Measurements from ENCODE around the gene C11orf54. TPM values are rescaled to one million over a fixed set of nuclear protein-coding genes. Genes with fewer than 3 reads are reported as not detected.
"Not testable (repeated sequence)": the region's sequence is repeated elsewhere in the genome, so short reads cannot be mapped to it uniquely, and the experiment has no call there.

The C11orf54 gene
- total RNA-seq, 1 donor from 2014 or later: 19.7 TPM

DNA sequence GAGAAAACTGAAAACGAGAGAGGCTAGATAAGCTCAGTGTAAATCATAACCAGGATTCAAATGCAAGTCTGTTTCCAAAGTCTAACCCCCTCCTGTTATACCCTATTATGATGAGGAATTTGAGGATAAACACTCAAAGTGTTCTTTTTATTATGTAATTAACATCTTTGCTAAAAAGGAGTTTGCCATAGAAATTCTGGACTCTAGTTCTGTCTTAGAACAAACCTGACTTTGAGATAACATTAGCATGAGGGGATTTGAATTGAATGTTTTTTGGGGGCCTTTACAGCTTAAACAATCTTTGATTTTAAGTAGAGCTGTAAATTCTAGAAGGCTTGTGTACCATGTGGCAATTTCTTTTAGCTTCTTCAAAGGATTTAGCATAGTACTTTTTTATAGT, 9.5 kb downstream of the C11orf54 start:
- Histone ChIP-seq H3K4me3 (ENCODE audit: low read depth, low read length) (no peak overlapping the region), H3K36me3 (ENCODE audit: control insufficient read depth, insufficient read depth, low read length) (peaks cover 1% of the 10 kb centered on the region), H3K27me3 (ENCODE audit: control insufficient read depth, insufficient read depth, low read length) (no peaks in the 10 kb centered on the region)
- DNase-seq (ENCODE audit: low read depth) (no peak), FAIRE-seq (no peak)
- TF ChIP-seq, protein P1, sequence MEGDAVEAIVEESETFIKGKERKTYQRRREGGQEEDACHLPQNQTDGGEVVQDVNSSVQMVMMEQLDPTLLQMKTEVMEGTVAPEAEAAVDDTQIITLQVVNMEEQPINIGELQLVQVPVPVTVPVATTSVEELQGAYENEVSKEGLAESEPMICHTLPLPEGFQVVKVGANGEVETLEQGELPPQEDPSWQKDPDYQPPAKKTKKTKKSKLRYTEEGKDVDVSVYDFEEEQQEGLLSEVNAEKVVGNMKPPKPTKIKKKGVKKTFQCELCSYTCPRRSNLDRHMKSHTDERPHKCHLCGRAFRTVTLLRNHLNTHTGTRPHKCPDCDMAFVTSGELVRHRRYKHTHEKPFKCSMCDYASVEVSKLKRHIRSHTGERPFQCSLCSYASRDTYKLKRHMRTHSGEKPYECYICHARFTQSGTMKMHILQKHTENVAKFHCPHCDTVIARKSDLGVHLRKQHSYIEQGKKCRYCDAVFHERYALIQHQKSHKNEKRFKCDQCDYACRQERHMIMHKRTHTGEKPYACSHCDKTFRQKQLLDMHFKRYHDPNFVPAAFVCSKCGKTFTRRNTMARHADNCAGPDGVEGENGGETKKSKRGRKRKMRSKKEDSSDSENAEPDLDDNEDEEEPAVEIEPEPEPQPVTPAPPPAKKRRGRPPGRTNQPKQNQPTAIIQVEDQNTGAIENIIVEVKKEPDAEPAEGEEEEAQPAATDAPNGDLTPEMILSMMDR (IDR thresholded peaks at IDR 0.05; ENCODE audit: insufficient read depth, low read length, severe bottlenecking): no peak

- Histone ChIP-seq H3K36me3 (ENCODE audit: control insufficient read depth, insufficient read depth, low read length) (peaks cover 6% of the 10 kb centered on the region), H3K4me3 (ENCODE audit: low read depth, low read length) (no peak overlapping the region), H3K27me3 (ENCODE audit: control insufficient read depth, insufficient read depth, low read length) (no peaks in the 10 kb centered on the region)
- TF ChIP-seq, protein P1 (IDR thresholded peaks at IDR 0.05; ENCODE audit: insufficient read depth, low read length, severe bottlenecking): no peak
- FAIRE-seq (no peak), DNase-seq (ENCODE audit: low read depth) (no peak)
Observed at GRCh38 chr11:93753241-93753640, 11.8 kb downstream of the C11orf54 start.

GRCh38 chr11:93756748-93757147, 15.3 kb downstream of the C11orf54 start:
- H3K36me3 ChIP-seq (ENCODE audit: control insufficient read depth, insufficient read depth, low read length): peaks cover 10% of the 10 kb centered on the region
- DNase-seq (ENCODE audit: low read depth) (no peak), FAIRE-seq (no peak)
- TF ChIP-seq, protein P1 (IDR thresholded peaks at IDR 0.05; ENCODE audit: insufficient read depth, low read length, severe bottlenecking): no peak
- H3K4me3 ChIP-seq (ENCODE audit: low read depth, low read length): no peak overlapping the region
- H3K27me3 ChIP-seq (ENCODE audit: control insufficient read depth, insufficient read depth, low read length): no peaks in the 10 kb centered on the region

DNA sequence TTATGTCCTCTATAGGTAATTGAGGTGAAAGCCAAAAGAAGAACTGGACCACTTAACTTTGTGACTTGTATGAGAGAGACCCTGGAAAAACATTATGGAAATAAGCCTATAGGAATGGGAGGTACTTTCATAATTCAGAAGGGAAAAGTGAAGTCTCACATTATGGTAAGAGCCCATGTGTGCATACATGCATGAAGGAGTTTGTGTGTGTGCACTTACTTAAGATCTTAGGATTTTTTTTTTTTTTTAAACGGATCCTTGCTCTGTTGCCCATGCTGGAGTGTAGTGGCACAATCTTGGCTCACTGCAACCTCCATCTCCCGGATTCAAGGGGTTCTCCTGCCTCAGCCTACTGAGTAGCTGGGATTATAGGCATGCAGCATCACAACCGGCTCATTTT, 15.8 kb downstream of the C11orf54 start:
- H3K4me3 ChIP-seq (ENCODE audit: low read depth, low read length): no peak overlapping the region
- FAIRE-seq (no peak), DNase-seq (ENCODE audit: low read depth) (no peak)
- peaks cover 10% of the 10 kb centered on the region for H3K36me3 ChIP-seq (ENCODE audit: control insufficient read depth, insufficient read depth, low read length)
- TF ChIP-seq, protein P1 (IDR thresholded peaks at IDR 0.05; ENCODE audit: insufficient read depth, low read length, severe bottlenecking): no peak
- no peaks in the 10 kb centered on the region for H3K27me3 ChIP-seq (ENCODE audit: control insufficient read depth, insufficient read depth, low read length)

- DNase-seq (ENCODE audit: low read depth) (no peak), FAIRE-seq (no peak)
- Histone ChIP-seq H3K27me3 (ENCODE audit: control insufficient read depth, insufficient read depth, low read length) (no peaks in the 10 kb centered on the region), H3K4me3 (ENCODE audit: low read depth, low read length) (no peak overlapping the region), H3K36me3 (ENCODE audit: control insufficient read depth, insufficient read depth, low read length) (peaks cover 10% of the 10 kb centered on the region)
- TF ChIP-seq, protein P1 (IDR thresholded peaks at IDR 0.05; ENCODE audit: insufficient read depth, low read length, severe bottlenecking): no peak
Observed at GRCh38 chr11:93757924-93758865, 16.7 kb downstream of the C11orf54 start.

DNA sequence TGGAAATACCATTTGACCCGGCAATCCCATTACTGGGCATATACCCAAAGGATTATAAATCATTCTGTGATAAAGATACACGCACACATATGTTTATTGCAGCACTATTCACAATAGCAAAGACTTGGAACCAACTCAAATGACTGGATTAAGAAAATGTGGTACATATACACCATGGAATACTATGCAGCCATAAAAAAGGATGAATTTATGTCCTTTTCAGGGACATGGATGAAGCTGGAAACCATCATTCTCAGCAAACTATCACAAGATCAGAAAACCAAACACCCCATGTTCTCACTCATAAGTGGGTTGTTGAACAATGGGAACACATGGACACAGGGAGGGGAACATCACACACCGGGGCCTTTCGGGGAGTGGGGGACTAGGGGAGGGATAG, 17.7 kb downstream of the C11orf54 start:
- not testable (repeated sequence) for H3K27me3 ChIP-seq (ENCODE audit: control insufficient read depth, insufficient read depth, low read length); H3K4me3 ChIP-seq (ENCODE audit: low read depth, low read length); H3K36me3 ChIP-seq (ENCODE audit: control insufficient read depth, insufficient read depth, low read length); DNase-seq (ENCODE audit: low read depth); FAIRE-seq
